Dermis lymphatic vessel endothelial cell (primary cell): Measurements from ENCODE around the gene KCNS3. TPM values are rescaled to one million over a fixed set of nuclear protein-coding genes. Genes with fewer than 3 reads are reported as not detected.

Experiments used
- total RNA-seq: library from RNA; depleted of rRNA; stranded (reverse); fragments of >200 nt; gene quantifications from 2 replicates; pipeline ENCODE4 v1.2.1, GENCODE V29; 2014

The KCNS3 gene
- total RNA-seq = 0.76 and 0.86 TPM in 2 replicates

GRCh38 chr2:17878281-17879136, at the start of gene KCNS3:
TSS of gene KCNS3 (plus strand) at chr2:17878667. CDS start at chr2:17931009, 52,342 bp downstream.

Other genes starting within 250 kb of the KCNS3 start
- 13.0 and 20.9 TPM in 2 replicates for gene SMC6, start 124.9 kb upstream of the KCNS3 start, total RNA-seq
- gene GEN1, start 124.5 kb upstream of the KCNS3 start, total RNA-seq = 4.7 and 5.1 TPM in 2 replicates
- not detected in 2 replicates for gene MSGN1, start 62.2 kb upstream of the KCNS3 start, total RNA-seq